H1 (cell line): ENCODE measurements around the gene SKOR2. TPM values are rescaled to one million over a fixed set of nuclear protein-coding genes. Genes with fewer than 3 reads are reported as not detected.

Source experiments
- CTCF ChIA-PET: fragments of 300-600 bp; sonication (Branson Sonifier 250); formaldehyde crosslinking; loops from one replicate; lab custom pipeline; 2021; ENCODE audit not compliant: partially characterized antibody; lab: Charles Lee
- POLR2A ChIA-PET: fragments of 300-600 bp; sonication (Branson Sonifier 250); formaldehyde crosslinking; loops from one replicate; lab custom pipeline; 2021; ENCODE audit warnings: inconsistent platforms; ENCODE audit not compliant: partially characterized antibody; lab: Charles Lee
- DNase-seq, 2 experiments: peaks; one replicate each; pipeline versions ENCODE4 v3.0.0 to v3.0.0-alpha.2; 2010 to 2022; ENCODE audit warnings: low spot score in 2 of 2, low read depth in 1 of 2, mixed read lengths in 1 of 2
- FAIRE-seq: peaks from 2 replicates; lab custom pipeline; 2011; peaks lifted over from hg19 to GRCh38; lab: Jason Lieb, UNC
- H2AFZ ChIP-seq: 2 replicates; pipeline ENCODE4 v1.8.1; 2012; ENCODE audit warnings: low read length, inconsistent platforms
- H2AK5ac ChIP-seq: 2 replicates; pipeline ENCODE4 v1.6.1; 2013; ENCODE audit warnings: low read depth, low read length
- H2BK120ac ChIP-seq: replicated peaks from 2 replicates; pipeline ENCODE3; 2013; ENCODE audit warnings: low read depth, low read length, inconsistent platforms
- H2BK12ac ChIP-seq: 2 replicates; pipeline ENCODE4 v1.6.1; 2013; ENCODE audit warnings: low read depth, low read length
- H2BK15ac ChIP-seq: 2 replicates; pipeline ENCODE4 v1.6.1; 2013; ENCODE audit warnings: low read length
- H2BK20ac ChIP-seq: 2 replicates; pipeline ENCODE4 v1.6.1; 2013; ENCODE audit warnings: low read length
- H2BK5ac ChIP-seq: 2 replicates; pipeline ENCODE4 v1.6.1; 2013; ENCODE audit warnings: low read depth, low read length
- H3K14ac ChIP-seq: 2 replicates; pipeline ENCODE4 v1.6.1; 2013; ENCODE audit warnings: inconsistent platforms; ENCODE audit not compliant: insufficient read length
- H3K18ac ChIP-seq: 2 replicates; pipeline ENCODE4 v1.6.1; 2013; ENCODE audit warnings: low read length; ENCODE audit errors: extremely low read depth
- H3K23ac ChIP-seq: 2 replicates; pipeline ENCODE4 v1.6.1; 2013; ENCODE audit warnings: inconsistent platforms; ENCODE audit not compliant: insufficient read length
- H3K23me2 ChIP-seq: 2 replicates; pipeline ENCODE4 v1.6.1; 2013; ENCODE audit warnings: low read depth, low read length
- H3K27ac ChIP-seq: 2 replicates; pipeline ENCODE4 v1.6.1; 2011; ENCODE audit warnings: low read depth, low read length, inconsistent platforms
- H3K27me3 ChIP-seq, 4 experiments: replicated peaks in 1 of 4; 1 replicate in 1 of 4; 2 replicates in 3 of 4; pipeline versions ENCODE4 v1.6.1 to v1.8.1; 2011 to 2013; ENCODE audit warnings: low read length in 3 of 4, mild to moderate bottlenecking in 3 of 4, inconsistent platforms in 2 of 4, mixed read lengths in 2 of 4, moderate library complexity in 1 of 4; ENCODE audit not compliant: control insufficient read depth in 3 of 4, insufficient read depth in 3 of 4; ENCODE audit errors: extremely low read depth in 1 of 4
- H3K36me3 ChIP-seq, 4 experiments: 2 replicates each; pipeline versions ENCODE4 v1.6.1 to v1.8.1; 2011 to 2013; ENCODE audit warnings: mild to moderate bottlenecking in 4 of 4, low read length in 3 of 4, moderate library complexity in 2 of 4, control low read depth in 1 of 4, inconsistent platforms in 1 of 4; ENCODE audit not compliant: insufficient read depth in 4 of 4, control insufficient read depth in 2 of 4
- H3K4ac ChIP-seq: replicated peaks from 2 replicates; pipeline ENCODE3; 2013; ENCODE audit warnings: low read length, low read depth, mixed read lengths, inconsistent platforms; ENCODE audit not compliant: insufficient read length
- H3K4me1 ChIP-seq, 4 experiments: replicated peaks in 1 of 4; 1 replicate in 1 of 4; 2 replicates in 3 of 4; pipeline versions ENCODE4 v1.6.1 to v1.8.1; 2011 to 2013; ENCODE audit warnings: low read length in 3 of 4, inconsistent platforms in 2 of 4, mixed read lengths in 1 of 4; ENCODE audit not compliant: insufficient read depth in 4 of 4, control insufficient read depth in 3 of 4
- H3K4me2 ChIP-seq, 2 experiments: 2 replicates each; pipeline versions ENCODE4 v1.6.1 to v1.8.1; 2011 to 2013; ENCODE audit warnings: low read depth in 2 of 2, low read length in 2 of 2, control low read depth in 1 of 2, inconsistent platforms in 1 of 2, mild to moderate bottlenecking in 1 of 2; ENCODE audit not compliant: insufficient read depth in 1 of 2
- H3K4me3 ChIP-seq, 4 experiments: fragments of 200-600, 300-600 bp in 1 of 4; sonication (generic), shearing (Covaris generic), sonication (Bioruptor Twin) in 1 of 4; 2 replicates each; pipeline versions ENCODE4 v1.5.1 to v1.8.1; 2011 to 2016; ENCODE audit warnings: low read length in 4 of 4, low read depth in 3 of 4, control low read depth in 2 of 4, inconsistent platforms in 2 of 4, mild to moderate bottlenecking in 2 of 4, mixed read lengths in 1 of 4, moderate library complexity in 1 of 4; ENCODE audit not compliant: insufficient read depth in 2 of 4; ENCODE audit errors: extremely low read depth in 1 of 4
- H3K56ac ChIP-seq: replicated peaks from 2 replicates; pipeline ENCODE3; 2013; ENCODE audit warnings: low read depth, mild to moderate bottlenecking, mixed read lengths, low read length, inconsistent platforms; ENCODE audit not compliant: insufficient read length
- H3K79me1 ChIP-seq: 2 replicates; pipeline ENCODE4 v1.6.1; 2013; ENCODE audit warnings: low read depth, low read length, control low read depth
- H3K79me2 ChIP-seq, 2 experiments: 2 replicates each; pipeline versions ENCODE4 v1.6.1 to v1.8.1; 2012 to 2013; ENCODE audit warnings: low read length in 2 of 2, mild to moderate bottlenecking in 2 of 2, inconsistent platforms in 1 of 2; ENCODE audit not compliant: insufficient read depth in 2 of 2, control insufficient read depth in 1 of 2
- H3K9ac ChIP-seq, 4 experiments: replicated peaks in 1 of 4; 1 replicate in 1 of 4; 2 replicates in 3 of 4; pipeline versions ENCODE4 v1.6.1 to v1.8.1; 2011 to 2013; ENCODE audit warnings: low read depth in 3 of 4, low read length in 3 of 4, control low read depth in 2 of 4, mild to moderate bottlenecking in 2 of 4, moderate library complexity in 2 of 4, inconsistent platforms in 1 of 4; ENCODE audit errors: extremely low read depth in 1 of 4
- H3K9me3 ChIP-seq, 2 experiments: 2 replicates each; pipeline versions ENCODE4 v1.6.1 to v1.8.1; 2012 to 2013; ENCODE audit warnings: mild to moderate bottlenecking in 2 of 2, moderate library complexity in 2 of 2, control low read depth in 1 of 2, inconsistent platforms in 1 of 2, low read depth in 1 of 2, low read length in 1 of 2, mixed read lengths in 1 of 2; ENCODE audit not compliant: insufficient read depth in 2 of 2
- H4K20me1 ChIP-seq, 2 experiments: replicated peaks in 1 of 2; 2 replicates each; pipeline versions ENCODE3 to v1.8.1; 2011 to 2013; ENCODE audit warnings: inconsistent platforms in 2 of 2, low read length in 2 of 2, mild to moderate bottlenecking in 1 of 2; ENCODE audit not compliant: insufficient read depth in 2 of 2, control insufficient read depth in 1 of 2
- H4K5ac ChIP-seq: 2 replicates; pipeline ENCODE4 v1.6.1; 2013; ENCODE audit warnings: low read length, low read depth, mixed read lengths, inconsistent platforms; ENCODE audit not compliant: insufficient read length
- H4K8ac ChIP-seq: 2 replicates; pipeline ENCODE4 v1.8.0; 2013; ENCODE audit warnings: mild to moderate bottlenecking, moderate library complexity, low read length, inconsistent platforms; ENCODE audit not compliant: insufficient read depth; ENCODE audit errors: extremely low read depth
- H4K91ac ChIP-seq: replicated peaks from 2 replicates; pipeline ENCODE3; 2013; ENCODE audit warnings: low read length, mixed read lengths, inconsistent platforms; ENCODE audit not compliant: insufficient read length
- BACH1 ChIP-seq: IDR thresholded peaks from 2 replicates; pipeline ENCODE4 v1.6.1; 2012; ENCODE audit warnings: low read length, improper control_type of control experiment
- CTCF ChIP-seq, 3 experiments: IDR thresholded peaks; 1 replicate in 2 of 3; 2 replicates in 1 of 3; pipeline versions ENCODE4 v1.5.1 to v1.6.1; 2011; ENCODE audit warnings: low read length in 3 of 3, mild to moderate bottlenecking in 3 of 3, inconsistent platforms in 2 of 3, low read depth in 1 of 3, moderate library complexity in 1 of 3; ENCODE audit not compliant: insufficient read depth in 1 of 3; ENCODE audit errors: control extremely low read depth in 1 of 3
- E2F6 ChIP-seq: IDR thresholded peaks from 2 replicates; pipeline ENCODE4 v1.6.1; 2012; ENCODE audit warnings: inconsistent platforms
- HDAC6 ChIP-seq: IDR thresholded peaks from one replicate; pipeline ENCODE4 v1.7.1; 2012; ENCODE audit warnings: low read depth, mild to moderate bottlenecking, inconsistent platforms, low read length, moderate library complexity
- KDM1A ChIP-seq: fragments of 200-600, 300-600 bp; sonication (generic); IDR thresholded peaks from 2 replicates; pipeline ENCODE4 v1.7.1; 2016; ENCODE audit warnings: mild to moderate bottlenecking, low read length, borderline replicate concordance
- KDM5A ChIP-seq: fragments of 200-600 bp; IDR thresholded peaks from 2 replicates; pipeline ENCODE4 v1.7.1; 2012; ENCODE audit warnings: mild to moderate bottlenecking, low read length, inconsistent platforms, mixed read lengths
- MAFK ChIP-seq: IDR thresholded peaks from 2 replicates; pipeline ENCODE4 v1.6.1; 2012; ENCODE audit warnings: low read depth, mild to moderate bottlenecking, improper control_type of control experiment, low read length
- NRF1 ChIP-seq: IDR thresholded peaks from 2 replicates; pipeline ENCODE4 v1.6.1; 2011; ENCODE audit warnings: mild to moderate bottlenecking, low read depth, low read length, improper control_type of control experiment
- POU5F1 ChIP-seq: IDR thresholded peaks from 2 replicates; pipeline ENCODE4 v1.6.1; 2011; ENCODE audit warnings: low read depth, mild to moderate bottlenecking, low read length, moderate library complexity
- SIRT6 ChIP-seq: IDR thresholded peaks from one replicate; pipeline ENCODE4 v1.7.1; 2012; ENCODE audit warnings: low read length, inconsistent platforms
- SP1 ChIP-seq: IDR thresholded peaks from 2 replicates; pipeline ENCODE4 v1.6.1; 2011; ENCODE audit warnings: low read depth, low read length
- TCF12 ChIP-seq: IDR thresholded peaks from 2 replicates; pipeline ENCODE4 v1.6.1; 2011; ENCODE audit warnings: low read depth, mild to moderate bottlenecking, low read length
- WGBS, 2 experiments: shearing (Covaris generic) in 1 of 2; methylation state at CpG; one replicate each; pipeline versions ENCODE4 v1.1.6 to v1.1.7; 2013 to 2015; ENCODE audit warnings: low lambda C conversion rate in 2 of 2, mixed read lengths in 2 of 2, inconsistent platforms in 1 of 2, low coverage in 1 of 2, missing lambda C conversion rate in 1 of 2; ENCODE audit not compliant: insufficient replicate concordance in 2 of 2, insufficient coverage in 1 of 2, insufficient read length in 1 of 2; ENCODE audit errors: extremely low coverage in 1 of 2, missing lambda C conversion rate in 1 of 2; 5-methylcytosine and 5-hydroxymethylcytosine counted together
- polyA plus RNA-seq, 7 experiments: library from polyadenylated mRNA; depleted of rRNA in 3 of 7; stranded (reverse) in 5 of 7; unstranded in 2 of 7; fragments of >200 nt in 5 of 7; fragments of 200-250 nt in 2 of 7; gene quantifications; 1 replicate in 5 of 7; 2 replicates in 1 of 7; 4 replicates in 1 of 7; pipeline versions ENCODE4 v1.2.1 to v1.2.3, GENCODE V29; 2011 to 2013; ENCODE audit warnings: missing spikeins in 2 of 7, mixed read lengths in 2 of 7
- total RNA-seq: library from RNA; stranded (reverse); fragmentation: NEBNext Ultra II Directional; extraction: Animal tissue kit (Norgen Biotek cat#: 25700); gene quantifications from 2 replicates; pipeline ENCODE4 v1.2.1, GENCODE V29; 2021

The SKOR2 gene
- total and polyA plus RNA-seq, 2 of the 8 experiments (the other 6 are each of a cell fraction or from before 2014, with no cell fraction given) = 0.05 to 0.11 TPM

DNA sequence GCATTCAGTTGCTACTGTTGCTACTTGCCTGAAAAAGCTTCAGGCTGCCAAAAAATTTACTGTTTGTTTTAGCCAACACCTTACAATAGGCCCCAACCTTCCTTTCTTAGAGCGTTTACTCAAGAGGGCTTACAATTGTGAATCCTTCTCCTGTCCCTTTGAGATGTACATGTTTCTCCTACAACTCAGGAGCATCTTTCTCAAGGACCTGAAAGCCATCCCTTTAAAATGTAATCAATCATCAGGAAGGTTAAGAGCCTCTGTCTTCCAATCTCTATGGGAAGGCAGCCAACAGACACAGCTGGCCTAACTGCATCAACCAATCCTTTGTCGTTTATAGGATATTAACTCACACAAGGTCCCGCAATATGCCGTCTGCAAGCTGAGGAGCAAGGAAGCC lies 71.9 kb downstream of the SKOR2 start:
- no peak overlapping the region for H2BK5ac ChIP-seq
- H2BK20ac ChIP-seq = no peak overlapping the region
- DNase-seq (no peak), FAIRE-seq (no peak)
- H2BK15ac ChIP-seq = no peak overlapping the region
- H4K20me1 ChIP-seq = peaks cover 0 to 4% of the 10 kb centered on the region in 2 experiments
- no peak overlapping the region for H2BK12ac ChIP-seq
- H3K4me2 ChIP-seq = no peak overlapping the region
- peaks cover 5% of the 10 kb centered on the region for H3K79me1 ChIP-seq
- H3K4ac ChIP-seq = no peak overlapping the region
- TF ChIP-seq CTCF (IDR thresholded peaks at IDR 0.05; ENCODE audit: control extremely low read depth in 1 of 3, insufficient read depth in 1 of 3, low read depth in 1 of 3, low read length in 3 of 3) = no peak
- TF ChIP-seq SIRT6 = no peak
- no peak for TF ChIP-seq POU5F1
- no peak for TF ChIP-seq SP1
- TF ChIP-seq BACH1 = no peak
- TF ChIP-seq TCF12 = no peak
- TF ChIP-seq NRF1 = no peak
- TF ChIP-seq HDAC6 = no peak
- no peak for TF ChIP-seq KDM5A
- TF ChIP-seq MAFK = no peak
- TF ChIP-seq E2F6 = no peak
- no peak for TF ChIP-seq KDM1A
- WGBS, 2 experiments = 81% methylated on average over 4 of the region's 4 CpGs; no CpG with 5 or more reads in 1 of the 2 experiments
- peaks cover 2 to 5% (median 4%) of the 10 kb centered on the region in 4 experiments; a peak in 5 of 7 replicates for H3K4me1 ChIP-seq
- CTCF ChIA-PET = interaction anchor here (1.6 to 3.8 kb wide), 2 partner anchors 13 to 25 kb away, joined by 5 to 20 read pairs; no protein-coding TSS in a partner anchor
- H4K5ac ChIP-seq = no peak overlapping the region
- no peak overlapping the region for H2BK120ac ChIP-seq
- no peak overlapping the region for H3K23ac ChIP-seq
- H3K27ac ChIP-seq = no peak overlapping the region
- H4K8ac ChIP-seq = no peak overlapping the region
- no peak overlapping the region for H3K9ac ChIP-seq
- H3K18ac ChIP-seq = no peak overlapping the region
- H3K14ac ChIP-seq = no peak overlapping the region
- H2AK5ac ChIP-seq = no peak overlapping the region
- no peak overlapping the region for H3K4me3 ChIP-seq
- no peaks in the 10 kb centered on the region for H3K36me3 ChIP-seq
- no peak overlapping the region for H3K56ac ChIP-seq
- H3K23me2 ChIP-seq = no peaks in the 10 kb centered on the region; the same call in 1 of the 2 replicates
- peaks cover 0 to 11% of the 10 kb centered on the region in 2 experiments; a peak in 3 of 4 replicates for H3K79me2 ChIP-seq
- POLR2A ChIA-PET = interaction anchor here (0.9 kb wide), 1 partner anchor 91 kb away, joined by 3 read pairs; no protein-coding TSS in a partner anchor
- no peak overlapping the region for H4K91ac ChIP-seq
- peaks cover 4 to 6% of the 10 kb centered on the region in 2 experiments; a peak in 2 of 4 replicates for H3K9me3 ChIP-seq
- H2AFZ ChIP-seq = peak overlapping the region; percentile 76; the same call in 1 of the 2 replicates
- no peaks in the 10 kb centered on the region for H3K27me3 ChIP-seq
